ENCODE data around the gene AOPEP.
"Not testable (repeated sequence)": the region's sequence is repeated elsewhere in the genome, so short reads cannot be mapped to it uniquely, and the experiment has no call there.

Gene AOPEP

DNA sequence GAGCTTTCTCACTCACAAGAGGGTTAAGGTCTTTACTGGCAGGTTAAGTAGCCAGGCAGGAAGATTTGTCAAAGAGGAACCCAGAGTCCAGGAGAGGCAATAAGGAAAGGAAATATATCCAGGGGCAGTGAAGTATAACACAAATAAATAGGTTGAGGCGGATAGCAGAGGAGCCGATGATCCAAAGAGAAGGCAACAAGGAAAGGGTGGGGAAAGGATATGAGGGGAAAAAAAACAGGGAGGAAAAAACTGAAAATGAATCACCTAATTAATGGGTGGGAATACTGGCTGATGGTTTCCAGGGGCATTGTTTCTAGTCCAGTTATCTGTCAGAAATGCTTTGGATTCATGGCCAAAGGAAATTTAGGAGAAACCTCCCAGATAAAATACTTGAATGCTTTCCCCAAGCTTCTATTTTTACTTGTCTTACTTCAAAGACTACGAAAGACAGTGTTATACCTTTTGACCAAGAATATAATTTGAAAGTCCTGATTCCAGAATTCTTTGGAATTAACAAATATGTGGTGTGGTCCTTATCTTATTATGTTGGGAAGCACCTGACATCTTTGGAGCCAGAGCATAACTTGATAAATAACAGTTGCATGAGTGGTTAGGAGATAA, 146.5 kb downstream of the AOPEP start:
- DNase-seq = peak; percentile 30

DNA sequence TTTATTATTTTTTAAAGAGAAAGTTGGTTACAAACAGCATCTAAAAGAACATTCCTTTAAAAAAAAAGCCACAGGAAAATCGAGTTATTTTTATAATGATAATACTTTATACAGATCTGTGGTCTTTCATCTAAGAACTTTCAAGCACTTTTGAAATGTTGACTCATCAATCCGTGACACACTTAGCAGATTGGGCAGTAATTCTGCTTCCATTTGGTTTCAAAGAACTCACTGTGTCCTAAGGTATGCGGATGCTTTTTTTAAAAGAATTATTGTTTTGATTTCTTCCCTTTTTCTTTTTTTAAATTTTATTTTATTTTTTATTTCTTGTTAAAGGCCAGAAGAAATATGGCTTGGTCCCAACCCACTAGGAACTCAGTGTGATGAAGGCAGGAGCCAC, 147.8 kb downstream of the AOPEP start:
- DNase-seq = peak; percentile 38

DNA sequence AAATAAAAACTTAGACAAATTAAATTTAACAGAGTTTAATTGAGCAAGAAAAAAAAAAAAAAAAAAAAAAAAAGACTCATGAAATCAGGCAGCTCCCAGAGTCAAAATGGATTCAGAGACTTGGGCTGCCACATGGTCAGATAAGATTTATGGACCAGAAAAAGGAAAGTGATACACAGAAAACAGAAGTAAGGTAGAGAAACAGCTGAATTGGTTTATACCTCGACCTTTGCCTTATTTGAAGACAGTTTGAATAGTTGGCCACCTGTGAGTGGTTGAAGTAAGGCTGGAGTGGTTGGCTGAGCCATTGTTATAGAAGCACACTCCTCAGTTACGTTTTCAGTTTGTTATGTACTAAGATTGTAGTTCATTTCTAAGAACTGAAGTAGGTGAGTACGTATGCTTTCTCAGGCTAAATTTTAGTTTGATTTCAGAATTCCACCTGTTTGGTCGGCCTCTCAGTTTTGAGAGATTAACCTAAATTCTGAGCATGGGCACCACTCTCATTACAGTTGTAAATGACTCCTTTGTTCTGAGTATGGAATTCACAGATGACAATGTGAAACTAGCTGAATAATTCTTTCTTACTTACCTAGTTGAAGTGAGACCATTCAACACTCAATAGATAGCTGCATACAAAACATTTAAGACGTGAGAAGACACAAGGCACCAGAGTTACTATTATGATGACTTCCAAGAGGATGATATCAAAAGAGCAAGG, 149.0 kb downstream of the AOPEP start:
- DNase-seq = peak; percentile 11

DNA sequence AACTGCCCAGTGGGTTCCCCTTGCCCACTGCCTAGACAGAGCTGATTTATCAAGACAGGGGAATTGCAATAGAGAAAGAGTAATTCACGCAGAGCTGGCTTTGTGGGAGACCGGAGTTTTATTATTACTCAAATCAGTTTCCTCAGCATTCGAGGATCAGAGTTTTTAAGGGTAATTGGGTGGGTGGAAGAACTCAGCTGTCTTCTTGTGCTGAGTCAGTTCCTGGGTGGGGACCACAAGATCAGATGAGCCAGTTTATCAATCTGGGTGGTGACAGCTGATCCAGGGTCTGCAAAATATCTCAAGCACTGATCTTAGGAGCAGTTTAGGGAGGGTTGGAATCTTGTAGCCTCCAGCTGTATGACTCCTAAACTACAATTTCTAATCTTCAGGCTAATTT, 152.3 kb downstream of the AOPEP start:
- not testable (repeated sequence) for DNase-seq

DNA sequence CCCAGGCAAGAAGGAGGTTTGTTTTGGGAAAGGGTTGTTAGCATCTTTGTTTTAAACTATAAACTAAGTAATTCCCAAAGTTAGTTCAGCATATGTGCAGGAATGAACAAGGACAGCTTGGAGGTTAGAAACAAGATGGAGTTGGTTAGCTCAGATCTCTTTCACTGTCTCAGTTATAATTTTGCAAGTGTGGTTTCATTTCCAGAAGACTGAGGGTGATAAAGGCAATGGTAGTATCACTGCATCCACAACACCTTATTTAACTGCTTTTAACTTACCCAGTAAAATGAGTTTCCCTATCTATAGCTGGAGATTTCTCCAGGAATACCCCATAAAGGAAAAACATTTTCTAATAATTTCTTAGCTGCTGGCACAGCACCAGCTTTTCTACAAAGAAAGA, 152.7 kb downstream of the AOPEP start:
- DNase-seq = no peak

DNA sequence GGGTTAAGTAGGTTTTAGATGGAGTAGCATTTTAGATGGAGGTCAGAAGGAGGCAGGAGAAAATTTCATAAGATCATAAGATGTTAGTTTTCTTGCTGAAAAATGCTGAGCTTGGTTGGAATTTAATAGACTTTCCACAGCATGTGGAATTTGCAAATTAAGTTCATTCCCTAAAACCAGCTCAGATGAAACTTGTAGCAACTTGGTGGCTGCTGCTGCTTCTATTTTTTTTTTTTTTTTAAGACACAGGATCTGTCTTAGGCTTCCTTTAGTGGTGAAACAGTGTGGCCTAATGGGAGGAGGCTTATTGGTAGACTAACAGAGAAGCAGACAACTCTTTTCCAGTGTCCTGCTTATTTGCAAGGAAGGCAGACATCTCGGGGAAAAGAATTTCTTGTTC, 154.5 kb downstream of the AOPEP start:
- DNase-seq = no peak

DNA sequence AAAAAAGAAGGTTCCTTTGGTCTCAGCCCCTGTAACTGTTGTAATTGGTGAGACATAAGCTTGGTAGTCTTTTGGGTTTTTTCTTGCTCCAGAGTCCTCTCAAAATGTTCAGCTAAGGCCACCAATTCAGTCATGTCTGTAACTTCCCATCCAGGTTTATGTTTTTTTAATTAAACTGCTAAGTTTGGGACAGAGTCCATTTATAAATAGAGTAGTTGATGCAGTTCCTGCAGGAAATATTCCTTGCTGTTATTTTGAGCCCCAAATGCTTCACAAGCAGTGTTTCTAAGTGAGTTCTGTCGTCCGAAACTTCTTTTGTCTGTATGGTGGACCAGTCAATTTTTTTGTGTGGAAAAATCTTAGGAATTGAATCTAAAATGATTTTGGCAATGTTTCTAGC, 155.0 kb downstream of the AOPEP start:
- no peak for DNase-seq

DNA sequence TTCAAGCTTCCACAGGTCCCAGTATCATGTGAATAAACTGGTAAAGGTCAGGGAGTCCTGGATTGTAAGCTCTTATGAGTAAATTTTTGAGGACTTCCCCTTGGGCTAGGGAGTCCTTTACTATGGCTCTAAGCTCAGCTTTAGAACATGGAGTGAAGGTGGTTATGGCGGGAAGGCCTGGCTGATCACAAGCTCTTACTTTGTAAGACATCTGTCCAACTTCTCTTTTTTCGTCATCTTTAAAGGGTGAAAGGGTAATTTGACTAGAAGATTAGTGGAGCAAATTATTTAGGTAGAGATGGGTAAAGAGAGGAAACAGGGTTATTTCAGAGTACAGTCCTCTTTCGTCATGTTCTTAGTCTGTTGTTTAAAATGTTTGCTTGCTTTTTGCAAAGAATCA, 155.4 kb downstream of the AOPEP start:
- DNase-seq = no peak

DNA sequence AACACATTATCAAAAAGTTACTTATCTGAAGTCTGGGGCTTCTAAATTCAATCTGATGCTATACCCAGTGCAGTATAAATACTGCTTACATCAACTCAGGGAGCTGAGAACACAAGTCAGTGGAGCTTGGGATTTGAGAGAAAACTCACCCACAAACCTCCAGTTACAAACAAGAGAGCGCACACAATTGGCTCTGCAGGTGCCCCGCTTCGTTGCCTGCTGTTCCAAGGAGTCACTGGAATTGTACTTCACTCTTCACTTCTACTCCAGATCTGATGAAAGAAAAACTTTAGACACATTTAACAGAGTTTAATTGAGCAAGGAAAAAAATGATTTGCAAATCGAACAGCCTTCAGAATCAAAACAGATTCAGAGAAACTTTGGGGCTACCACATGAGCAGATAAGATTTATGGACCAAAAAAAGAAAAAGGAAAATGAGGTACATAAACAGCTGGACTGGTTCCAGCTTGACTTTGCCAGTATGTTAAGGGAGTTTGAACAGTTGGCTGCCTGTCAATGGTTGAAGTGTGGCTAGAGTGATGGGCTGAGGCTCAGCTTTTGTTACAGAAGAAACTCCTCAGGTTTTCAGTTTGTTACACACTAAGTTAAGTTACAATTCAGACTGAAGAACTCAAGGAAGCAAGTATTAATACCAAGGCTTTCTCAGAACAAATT, 156.6 kb downstream of the AOPEP start:
- DNase-seq = no peak

DNA sequence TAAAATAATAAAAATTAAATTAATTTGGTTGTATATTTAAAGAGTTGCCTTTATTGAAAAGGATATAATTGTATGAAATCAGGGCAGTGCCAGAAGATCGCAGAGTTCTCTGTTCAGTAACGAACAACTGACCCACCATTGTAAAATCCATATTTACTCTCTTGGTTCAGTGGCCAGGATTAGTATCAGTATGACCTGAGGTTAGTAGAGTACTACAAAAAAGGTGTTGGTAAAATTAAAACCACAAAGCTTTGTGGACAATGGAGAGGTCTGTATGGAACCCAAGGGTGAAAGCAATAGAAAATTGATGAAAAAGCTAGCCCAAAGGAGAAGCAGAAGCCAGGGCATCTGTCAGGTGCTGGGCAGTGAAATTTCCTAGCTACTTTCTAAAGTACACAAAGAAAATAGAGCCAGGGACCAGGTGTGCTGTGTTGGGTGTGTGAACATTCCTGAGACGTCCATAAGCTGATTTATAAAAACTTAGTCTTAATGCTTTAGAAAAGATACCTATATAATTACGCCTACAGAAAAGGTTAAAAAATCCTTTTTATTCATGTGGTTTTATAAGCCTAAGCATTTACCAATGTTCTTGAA, 159.5 kb downstream of the AOPEP start:
- peak; percentile 5 for DNase-seq

DNA sequence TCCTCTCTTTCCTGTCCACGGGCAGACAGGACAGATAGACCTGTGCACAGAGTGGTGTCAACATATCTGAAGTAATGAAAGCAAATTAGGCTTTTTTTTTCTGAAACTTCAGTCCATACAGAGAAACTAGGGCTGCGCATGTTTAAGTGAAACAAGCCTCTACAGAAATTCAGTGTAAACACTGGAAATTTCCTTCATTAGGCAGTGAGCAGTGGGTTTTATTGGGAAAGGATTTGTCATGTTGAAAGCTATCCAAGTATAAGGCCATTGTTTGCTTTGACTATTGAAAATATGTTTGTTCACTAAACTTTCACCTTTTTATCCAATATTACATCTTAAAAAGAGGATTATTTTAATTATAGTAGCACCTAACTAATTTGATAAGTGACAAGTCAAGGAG, 161.2 kb downstream of the AOPEP start:
- DNase-seq = no peak

DNA sequence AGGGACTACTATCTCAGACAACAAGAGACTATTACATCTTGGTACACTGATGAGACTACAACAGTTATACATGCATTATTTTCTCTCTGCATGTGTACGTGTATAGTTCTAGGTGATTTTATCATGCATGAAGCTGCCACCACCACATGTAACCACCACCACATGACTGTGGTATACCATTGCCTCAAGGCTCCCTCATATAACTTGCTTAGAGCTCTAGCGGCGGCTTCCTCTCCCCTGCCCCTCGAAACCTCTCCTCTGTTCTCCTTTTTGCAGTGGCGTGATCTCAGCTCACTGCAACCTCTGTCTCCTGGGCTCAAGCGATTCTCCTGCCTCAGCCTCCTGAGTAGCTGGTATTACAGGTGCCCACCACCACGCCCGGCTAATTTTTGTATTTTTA, 162.3 kb downstream of the AOPEP start:
- no peak for DNase-seq

DNA sequence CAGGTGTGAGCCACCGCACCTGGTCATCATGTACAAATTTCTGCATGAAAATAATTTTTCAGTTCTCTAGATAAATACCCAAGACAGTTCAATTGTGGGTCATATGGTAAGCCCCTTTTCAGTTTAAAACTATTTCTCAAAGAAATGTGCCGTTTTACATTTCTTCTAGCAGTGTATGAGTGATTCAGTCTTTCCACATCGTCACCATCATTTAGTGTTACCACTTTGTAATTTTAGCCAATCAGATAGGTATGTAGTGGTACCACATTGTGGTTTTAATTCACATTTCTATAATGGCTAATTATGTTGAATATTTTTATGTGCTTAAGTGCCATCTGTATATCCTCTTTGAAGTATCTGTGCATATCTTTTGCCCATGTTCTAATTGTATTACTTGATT, 163.1 kb downstream of the AOPEP start:
- DNase-seq = no peak

DNA sequence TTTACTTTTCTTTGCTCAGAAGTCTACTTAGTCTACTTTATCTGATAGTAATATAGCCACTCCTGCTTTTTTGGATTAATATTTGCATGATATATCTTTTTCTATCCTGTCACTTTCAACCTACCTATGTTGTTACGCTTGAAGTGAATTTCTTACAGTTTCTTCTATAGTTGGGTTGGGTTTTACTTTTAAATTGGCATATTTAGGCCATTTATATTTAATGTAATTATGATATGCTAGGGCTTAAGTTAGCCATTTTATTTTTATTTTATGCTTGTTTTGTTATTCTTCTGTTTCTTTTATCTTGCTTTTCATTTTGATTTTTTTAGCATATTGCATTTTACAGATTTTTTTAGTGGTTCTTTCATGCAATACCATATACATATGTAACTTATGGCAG, 164.7 kb downstream of the AOPEP start:
- no peak for DNase-seq

DNA sequence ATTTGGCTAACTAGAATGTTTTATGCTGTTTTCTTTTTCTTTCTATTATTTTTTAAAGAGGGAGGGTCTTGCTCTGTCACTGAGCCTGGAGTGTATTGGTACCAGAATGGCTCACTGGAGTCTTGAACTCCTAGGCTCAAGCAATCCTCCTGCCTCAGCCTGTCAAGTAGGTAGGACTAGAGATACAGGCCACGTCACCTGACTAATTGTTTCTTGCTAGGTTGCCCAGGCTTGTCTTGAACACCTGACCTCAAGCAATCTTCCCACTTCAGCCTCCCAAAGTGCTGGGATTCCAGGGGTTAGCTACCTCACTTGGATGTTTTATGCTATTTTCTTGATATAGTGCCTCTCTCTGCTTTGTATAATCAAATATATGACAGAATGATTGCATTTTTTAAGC, 166.2 kb downstream of the AOPEP start:
- DNase-seq = no peak

DNA sequence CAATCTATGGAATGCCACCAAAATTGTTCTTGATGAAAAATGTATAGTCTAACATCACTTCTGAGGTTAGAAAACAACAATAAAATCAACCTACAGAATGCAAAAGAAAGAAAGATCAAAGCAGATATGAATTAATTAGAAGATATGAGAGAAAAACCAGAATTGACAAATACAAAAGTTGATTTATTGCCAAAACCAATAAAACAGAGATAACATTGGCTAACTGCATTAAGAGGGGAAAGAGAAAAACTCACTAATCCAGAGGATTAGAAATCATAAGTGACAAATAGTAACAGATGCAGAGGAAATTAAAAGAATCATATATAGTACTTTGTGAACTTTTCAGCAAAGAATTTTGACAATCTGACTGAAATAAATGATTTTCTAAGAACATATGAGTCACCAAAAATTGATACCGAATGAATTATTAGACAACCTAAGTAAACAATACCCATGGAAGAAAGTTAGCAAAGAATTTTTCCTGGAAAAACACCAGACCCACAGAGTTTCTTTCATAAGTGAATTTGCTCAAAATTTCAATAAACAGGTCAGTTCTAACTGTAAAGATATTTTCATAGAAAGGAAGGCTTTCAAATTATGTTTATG, 167.7 kb downstream of the AOPEP start:
- DNase-seq = no peak

DNA sequence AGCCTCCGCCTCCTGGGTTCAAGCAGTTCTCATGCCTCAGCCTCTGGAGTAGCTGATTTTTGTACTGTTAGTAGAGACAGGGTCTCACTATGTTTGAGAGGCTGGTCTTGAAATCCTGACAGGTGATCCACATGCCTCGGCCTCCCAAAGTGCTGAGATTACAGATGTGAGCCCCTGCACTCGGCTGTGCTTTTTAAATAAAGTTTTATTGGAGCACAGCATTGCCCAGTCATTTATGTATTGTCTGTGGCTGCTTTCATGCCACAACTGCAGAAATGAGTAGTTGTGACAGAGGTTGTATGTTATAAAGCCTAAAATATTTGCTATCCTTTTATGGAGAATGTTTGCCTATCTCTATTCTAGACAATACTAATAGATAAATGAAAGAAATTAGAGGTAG, 169.2 kb downstream of the AOPEP start:
- DNase-seq = no peak

DNA sequence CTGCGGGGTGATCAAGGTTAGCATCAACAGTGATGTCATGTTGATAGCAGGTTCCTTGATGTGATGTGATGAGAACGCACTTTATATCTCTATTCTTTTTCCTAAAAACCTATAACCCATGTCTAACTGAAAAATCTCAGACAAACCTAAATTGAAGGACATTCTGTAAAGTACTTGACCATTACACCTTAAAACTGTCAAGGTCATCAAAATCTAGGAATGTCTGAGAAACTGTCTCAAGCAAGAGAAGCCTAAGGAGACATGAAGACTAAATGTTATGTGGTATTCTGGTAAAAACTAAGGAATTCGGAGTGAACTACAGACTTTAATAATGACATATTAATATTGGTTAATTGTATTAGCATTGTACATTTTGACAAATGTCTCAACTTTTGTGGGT, 170.0 kb downstream of the AOPEP start:
- DNase-seq = no peak

DNA sequence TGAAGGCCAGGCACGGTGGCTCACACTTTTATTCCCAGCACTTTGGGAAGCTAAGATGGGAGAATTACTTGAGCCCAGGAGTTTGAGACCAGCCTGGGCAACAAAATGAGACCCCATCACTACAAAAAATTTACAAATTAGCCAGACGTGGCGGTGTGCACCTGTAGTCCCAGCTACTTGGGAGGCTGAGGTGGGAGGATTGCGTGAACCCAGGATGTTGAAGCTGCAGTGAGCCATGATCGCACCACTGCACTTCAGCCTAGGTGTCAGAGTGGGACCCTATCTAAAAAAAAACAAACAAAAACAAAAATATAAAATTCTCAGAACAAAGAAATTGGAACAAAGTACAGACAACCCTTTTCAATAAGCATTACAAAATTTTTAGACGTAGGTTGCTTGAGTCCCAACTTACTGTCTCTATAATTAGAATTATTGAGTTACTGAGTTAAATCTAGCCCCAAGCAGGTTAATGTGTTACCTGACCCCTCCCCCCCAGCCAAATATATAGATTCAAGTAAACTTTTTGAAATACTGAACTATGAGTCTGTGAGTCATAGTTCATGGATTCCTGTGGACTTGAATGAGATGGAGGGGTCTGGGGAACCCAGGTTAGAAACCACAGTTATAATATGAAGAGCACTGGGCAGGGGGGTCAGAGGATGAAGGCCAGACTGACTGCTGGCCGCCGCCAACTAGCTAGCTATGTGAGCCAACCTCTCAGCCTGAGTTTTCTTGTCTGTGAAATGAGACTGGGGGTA, 173.1 kb downstream of the AOPEP start:
- no peak for DNase-seq

DNA sequence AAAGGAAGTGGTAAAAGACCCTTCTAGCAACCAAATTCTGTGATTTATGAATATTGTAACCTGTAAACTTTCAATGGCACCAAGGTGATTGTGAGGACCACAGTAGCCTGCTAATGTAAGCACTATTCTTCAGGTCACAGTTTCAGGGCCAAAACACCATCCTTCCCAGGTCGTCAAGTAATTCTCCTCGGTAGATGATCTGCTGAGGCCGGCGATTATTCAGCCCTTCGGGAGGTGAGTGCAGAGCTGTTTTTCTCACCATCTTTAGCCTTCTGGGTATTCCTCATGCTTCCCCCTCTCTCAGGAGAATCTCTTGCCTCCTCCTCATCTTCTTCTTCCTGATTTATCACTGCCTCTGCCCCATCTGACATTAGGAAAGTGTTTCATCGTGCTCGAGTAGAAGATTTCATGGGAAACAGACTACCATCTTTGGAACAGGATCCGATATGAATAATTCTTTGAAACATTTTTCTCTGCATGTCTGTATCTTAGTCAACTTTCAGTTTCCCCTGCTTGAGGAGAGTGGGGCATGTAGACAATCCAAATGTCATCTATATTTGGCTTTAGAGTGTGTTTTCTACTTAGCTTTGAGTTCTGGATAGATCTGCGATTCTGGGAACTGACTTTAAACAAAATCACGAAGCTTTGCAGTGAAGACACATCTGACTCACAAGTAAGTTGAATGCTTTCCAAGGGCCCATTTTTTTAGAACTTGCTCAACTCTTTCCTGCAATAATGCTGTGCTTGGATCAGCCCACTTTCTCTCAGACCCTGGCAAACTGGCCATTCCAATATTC, 173.9 kb downstream of the AOPEP start:
- DNase-seq = no peak

DNA sequence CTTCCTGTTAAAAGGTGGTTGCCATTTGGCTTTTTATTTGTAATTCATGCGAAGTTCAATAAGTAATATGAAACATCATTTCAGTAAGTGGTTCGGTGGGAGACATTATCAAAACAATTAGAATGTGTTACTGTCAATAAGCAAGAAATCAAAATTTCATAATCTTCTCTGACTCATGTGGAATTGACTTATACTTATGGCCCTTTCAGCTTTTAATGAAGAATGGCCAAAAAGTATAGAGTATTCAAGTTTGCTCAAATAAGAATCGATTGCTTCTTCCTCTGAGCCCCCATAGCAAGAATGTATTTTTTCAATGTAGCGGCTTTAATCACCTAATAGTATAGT, 174.5 kb downstream of the AOPEP start:
- DNase-seq = no peak

DNA sequence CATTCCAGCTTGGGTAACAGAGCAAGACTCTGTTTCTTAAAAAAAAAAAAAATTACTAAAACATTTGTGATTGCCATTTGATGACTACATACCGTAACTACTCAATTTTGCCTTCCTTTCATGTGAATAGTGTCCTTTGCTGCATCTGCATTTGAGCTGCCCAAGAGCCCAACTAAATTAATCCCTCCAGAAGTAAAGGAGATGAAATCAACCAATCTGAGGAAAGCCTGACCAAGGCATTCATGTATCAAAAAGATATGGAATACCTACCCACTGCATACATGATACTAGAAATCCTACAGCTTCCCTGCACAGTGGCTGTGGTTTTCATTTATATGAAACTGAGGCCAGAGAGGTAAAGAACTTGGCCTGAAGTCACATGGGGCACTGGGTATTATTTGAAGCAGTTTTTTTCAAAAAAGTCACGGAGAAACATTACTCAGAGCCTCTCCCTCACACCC, 177.5 kb downstream of the AOPEP start:
- DNase-seq = no peak
